ENCODE data around the gene PCBP1.

GRCh38 chr2:70113359-70114070, 26.2 kb downstream of the PCBP1 start:
- TF ChIP-seq CTCF (conservative IDR thresholded peaks at IDR 0.05 in 1 of 2, IDR thresholded peaks at IDR 0.05 in 1 of 2; ENCODE audit: low read depth in 1 of 2, low read length in 2 of 2), result no peak
- TF ChIP-seq EZH2 (IDR thresholded peaks at IDR 0.05; ENCODE audit: low read length, missing control alignments), result no peak

All from fibroblast of lung (primary cell).